GM12873 (cell line): ENCODE results near the gene ALG12.

Experiments used
- TF ChIP-seq, protein P1 (sequence below): IDR thresholded peaks from 2 replicates; pipeline ENCODE4 v1.5.1; 2012; ENCODE audit warnings: low read depth, mild to moderate bottlenecking, moderate library complexity, low read length, control low read depth; ENCODE audit not compliant: insufficient read depth; ENCODE audit errors: missing control alignments

The ALG12 gene

DNA sequence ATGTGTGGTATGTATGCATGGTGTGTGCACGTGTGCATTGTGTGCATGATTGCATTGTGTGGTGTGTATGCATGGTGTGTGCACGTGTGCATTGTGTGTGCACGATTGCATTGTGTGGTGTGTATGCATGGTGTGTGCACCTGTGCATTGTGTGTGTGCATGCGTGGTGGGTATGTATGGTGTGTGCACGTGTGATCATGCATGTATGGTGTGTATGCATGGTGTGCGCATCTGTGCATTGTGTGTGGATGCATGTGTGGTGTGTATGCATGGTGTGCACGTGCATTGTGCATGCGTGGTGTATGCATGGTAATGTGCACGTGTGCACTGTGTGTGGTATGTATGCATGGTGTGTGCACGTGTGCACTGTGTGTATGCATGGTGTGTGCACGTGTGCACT lies 16.8 kb downstream of the ALG12 start:
- TF ChIP-seq, protein P1, sequence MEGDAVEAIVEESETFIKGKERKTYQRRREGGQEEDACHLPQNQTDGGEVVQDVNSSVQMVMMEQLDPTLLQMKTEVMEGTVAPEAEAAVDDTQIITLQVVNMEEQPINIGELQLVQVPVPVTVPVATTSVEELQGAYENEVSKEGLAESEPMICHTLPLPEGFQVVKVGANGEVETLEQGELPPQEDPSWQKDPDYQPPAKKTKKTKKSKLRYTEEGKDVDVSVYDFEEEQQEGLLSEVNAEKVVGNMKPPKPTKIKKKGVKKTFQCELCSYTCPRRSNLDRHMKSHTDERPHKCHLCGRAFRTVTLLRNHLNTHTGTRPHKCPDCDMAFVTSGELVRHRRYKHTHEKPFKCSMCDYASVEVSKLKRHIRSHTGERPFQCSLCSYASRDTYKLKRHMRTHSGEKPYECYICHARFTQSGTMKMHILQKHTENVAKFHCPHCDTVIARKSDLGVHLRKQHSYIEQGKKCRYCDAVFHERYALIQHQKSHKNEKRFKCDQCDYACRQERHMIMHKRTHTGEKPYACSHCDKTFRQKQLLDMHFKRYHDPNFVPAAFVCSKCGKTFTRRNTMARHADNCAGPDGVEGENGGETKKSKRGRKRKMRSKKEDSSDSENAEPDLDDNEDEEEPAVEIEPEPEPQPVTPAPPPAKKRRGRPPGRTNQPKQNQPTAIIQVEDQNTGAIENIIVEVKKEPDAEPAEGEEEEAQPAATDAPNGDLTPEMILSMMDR = no peak

DNA sequence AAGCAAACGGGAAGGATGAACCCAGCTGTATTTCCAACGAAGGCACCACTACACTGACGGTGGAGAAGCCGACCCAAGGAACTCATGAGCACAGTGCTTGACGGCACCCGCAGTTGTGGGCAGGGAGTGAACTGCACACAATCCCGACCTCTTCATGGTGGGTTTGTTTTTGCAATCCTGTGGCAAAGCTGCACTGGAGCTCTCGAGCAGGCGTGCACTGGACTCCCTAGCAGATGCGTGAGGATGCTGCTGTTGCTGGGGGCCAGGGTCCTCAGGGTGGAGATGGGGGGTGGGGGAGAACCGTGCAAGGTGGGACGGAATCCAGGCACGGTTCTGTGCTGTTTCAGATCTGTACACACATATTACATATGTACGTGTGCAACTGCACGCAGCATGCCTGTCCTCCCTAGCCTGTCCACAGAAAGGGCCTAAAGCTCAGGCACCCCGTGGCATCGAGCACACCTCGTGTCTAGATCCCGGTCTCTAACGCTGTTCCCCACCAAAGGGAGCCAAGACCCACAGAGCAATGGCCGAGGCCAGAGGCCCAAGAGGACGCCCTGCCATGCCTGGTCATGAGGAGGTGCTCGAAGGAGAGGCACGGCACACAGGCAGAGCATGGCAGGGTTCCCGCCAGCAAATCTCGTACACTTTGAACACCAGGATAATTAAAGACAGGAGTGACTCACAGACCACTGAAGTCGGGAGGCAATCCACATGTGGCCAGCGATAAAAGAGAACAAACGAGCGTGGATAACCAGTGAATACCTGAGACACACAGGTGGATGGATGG lies 17.6 kb downstream of the ALG12 start:
- TF ChIP-seq, protein P1 = no peak

DNA sequence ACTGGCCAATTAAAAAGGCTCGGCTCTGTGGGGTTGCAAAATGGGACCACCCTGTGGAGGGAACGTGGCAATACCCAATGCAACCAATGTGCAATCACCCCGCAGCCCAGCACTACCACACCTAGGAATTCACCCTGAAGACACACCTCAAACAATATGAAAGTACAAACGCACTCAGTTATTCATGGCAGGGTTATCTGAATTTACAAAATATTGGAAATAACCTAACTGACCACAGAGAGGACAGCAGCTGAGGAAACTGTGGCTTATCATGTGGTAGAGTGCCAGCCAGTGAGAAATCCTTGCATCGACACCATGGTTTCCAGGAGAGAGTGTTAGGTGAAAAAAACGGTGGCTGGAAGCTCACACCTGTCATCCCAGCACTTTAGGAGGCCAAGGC lies 18.7 kb downstream of the ALG12 start:
- TF ChIP-seq, protein P1 = no peak

DNA sequence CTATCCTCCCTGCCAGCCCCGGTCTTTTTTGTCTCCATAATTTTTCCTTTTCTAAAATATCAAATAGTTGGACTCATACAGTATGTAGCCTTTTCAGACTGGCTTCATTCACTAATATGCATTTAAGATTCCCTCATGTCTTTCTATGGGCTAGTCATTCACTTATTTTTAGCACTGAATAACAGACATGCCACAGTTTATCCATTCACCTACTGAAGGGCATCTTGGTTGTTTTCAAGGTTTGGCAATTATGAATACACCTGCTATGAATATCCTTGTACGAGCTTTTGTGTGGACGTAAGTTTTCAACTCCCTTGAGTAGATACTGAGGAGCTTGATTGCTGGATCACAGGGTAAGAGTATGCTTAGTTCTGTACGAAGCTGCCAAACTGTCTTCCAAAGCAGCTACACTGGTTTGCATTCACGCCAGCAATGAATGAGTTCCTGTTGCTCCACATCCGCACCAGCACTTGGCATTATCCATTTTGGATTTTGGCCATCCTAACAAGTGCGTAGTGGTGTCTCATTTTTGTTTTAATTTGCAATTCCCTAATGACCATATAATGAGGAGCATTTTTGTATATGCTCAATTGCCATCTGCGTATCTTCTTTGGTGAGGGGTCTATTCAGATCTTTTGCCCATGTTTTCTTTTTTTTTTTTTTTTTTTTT lies 21.1 kb downstream of the ALG12 start:
- TF ChIP-seq, protein P1 = no peak

DNA sequence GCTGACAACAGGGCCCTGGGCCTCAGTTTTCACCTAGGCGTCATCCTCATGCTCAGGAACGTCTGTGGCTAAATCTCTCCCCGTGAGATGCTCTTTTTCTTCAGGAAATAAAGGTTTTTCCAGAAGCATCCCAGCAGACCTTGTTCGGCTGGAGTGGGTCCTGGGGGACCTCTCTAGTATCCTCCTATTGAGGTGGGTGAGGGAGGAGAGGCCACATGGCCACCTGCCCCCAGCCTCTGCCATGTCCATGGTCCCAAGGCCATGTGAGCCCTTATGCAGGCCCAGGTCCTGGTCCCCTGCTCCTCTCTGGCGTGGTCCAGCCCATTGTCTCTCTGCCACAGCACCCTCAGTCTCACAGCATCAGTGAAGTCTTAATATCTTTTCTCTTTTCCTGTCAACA lies 22.0 kb downstream of the ALG12 start:
- TF ChIP-seq, protein P1 = no peak

DNA sequence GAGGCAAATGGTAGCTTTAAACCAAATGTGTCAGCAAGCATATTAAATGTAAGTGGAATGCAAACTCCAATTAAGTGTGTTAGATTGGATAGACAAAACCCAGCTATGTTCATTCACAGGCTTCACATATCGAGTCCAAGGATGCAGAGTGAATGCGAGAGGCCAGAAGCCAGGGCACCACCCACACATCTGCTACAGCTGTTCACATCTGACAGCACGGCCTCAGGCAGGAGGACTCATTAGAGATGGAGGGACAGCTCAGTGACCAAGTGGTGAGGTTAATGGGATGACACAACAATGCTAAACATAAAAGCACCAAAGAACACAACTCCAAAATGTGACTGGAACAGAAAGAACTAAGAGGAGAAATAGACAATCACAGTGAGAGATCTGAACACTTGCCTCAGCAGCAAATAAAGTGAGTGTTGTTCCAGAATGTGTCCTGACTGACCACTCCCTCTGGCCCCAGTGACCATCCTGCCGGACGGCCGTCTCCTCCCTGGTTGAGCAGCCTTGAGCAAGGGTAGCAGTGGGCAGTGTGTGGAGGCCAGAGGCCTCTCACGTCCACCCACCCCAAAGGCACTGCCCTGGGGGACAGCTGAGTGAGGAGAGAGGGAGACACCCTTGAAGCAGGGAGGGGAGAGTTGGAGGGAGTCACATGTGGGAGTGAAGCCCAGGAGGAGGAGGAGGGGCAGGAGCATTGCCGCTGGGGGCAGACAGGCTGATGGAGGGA lies 23.8 kb downstream of the ALG12 start:
- TF ChIP-seq, protein P1 = no peak

DNA sequence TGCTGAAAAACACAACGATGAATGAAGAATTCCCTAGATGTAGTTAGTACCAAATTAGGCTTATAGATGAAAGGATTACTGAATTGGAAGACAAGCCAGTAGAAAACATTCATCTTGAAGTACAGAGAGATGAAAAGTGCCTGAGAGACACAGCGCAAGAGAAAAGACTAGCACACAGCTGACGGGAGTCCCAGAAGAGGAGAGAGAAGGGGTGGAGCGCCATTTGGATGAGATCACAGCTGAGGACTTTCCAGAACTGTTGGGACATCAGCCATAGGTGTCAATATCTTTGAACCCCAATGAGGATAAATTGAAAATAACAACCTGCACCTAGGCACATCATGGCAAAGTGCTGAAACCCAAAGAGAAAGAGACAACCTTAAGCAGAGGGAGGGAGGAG lies 25.2 kb downstream of the ALG12 start:
- TF ChIP-seq, protein P1 = no peak
